Lung microvascular endothelial cell (primary cell): Measurements from ENCODE around the gene MMP3. TPM values are rescaled to one million over a fixed set of nuclear protein-coding genes. Genes with fewer than 3 reads are reported as not detected.
A peak's percentile ranks its signal among the peaks of the same experiment; 100 is the strongest.

ENCODE experiments used
- DNase-seq, 2 donors: peaks; one replicate each; pipeline versions ENCODE4 v3.0.0 to v3.0.0-alpha.2; 2010; ENCODE audit warnings: low read depth in 2 of 2
- total RNA-seq: library from RNA; depleted of rRNA; stranded (reverse); fragments of >200 nt; gene quantifications from 2 replicates; pipeline ENCODE4 v1.2.1, GENCODE V29; 2014

The MMP3 gene
- total RNA-seq, 1 donor from 2014 or later: not detected

- DNase-seq: no peak
Measured at GRCh38 chr11:102791271-102792036, 52.0 kb downstream of the MMP3 start.

- DNase-seq: peak in 1 of 2 donors; percentile 40
Measured at GRCh38 chr11:102788334-102788995, 54.9 kb downstream of the MMP3 start.

Other genes starting within 250 kb of the MMP3 start
- gene MMP20, start 218.3 kb downstream of the MMP3 start, total RNA-seq: not detected in 2 replicates
- gene MMP27, start 137.8 kb downstream of the MMP3 start, total RNA-seq: not detected in 2 replicates
- not detected in 2 replicates for gene MMP8, start 118.7 kb downstream of the MMP3 start, total RNA-seq
- 0.60 and 45.8 TPM in 2 replicates for gene MMP10, start 63.0 kb downstream of the MMP3 start, total RNA-seq
- 28.4 and 326 TPM in 2 replicates for gene MMP1, start 45.4 kb downstream of the MMP3 start, total RNA-seq
- not detected in 2 replicates for gene MMP12, start 31.4 kb upstream of the MMP3 start, total RNA-seq
- not detected in 2 replicates for gene MMP13, start 112.1 kb upstream of the MMP3 start, total RNA-seq
- gene DCUN1D5, start 248.6 kb upstream of the MMP3 start, total RNA-seq: 31.7 and 39.2 TPM in 2 replicates